Testis (tissue), 2 donors: ENCODE results near the gene TTLL9.

ENCODE experiments used
- CTCF ChIP-seq, 3 experiments: fragments of 450-650 bp in 2 of 3; fragments of 200-600 bp in 1 of 3; sonication (generic) in 1 of 3; IDR thresholded peaks; one replicate each; pipeline ENCODE4 v1.5.1; 2016 to 2019; ENCODE audit warnings: antibody characterized with exemption in 3 of 3, mild to moderate bottlenecking in 2 of 3, moderate library complexity in 1 of 3
- POLR2A ChIP-seq: fragments of 450-650 bp; IDR thresholded peaks from one replicate; pipeline ENCODE4 v1.6.1; 2017; ENCODE audit warnings: antibody characterized with exemption, mild to moderate bottlenecking, moderate library complexity

GRCh38 chr20:31937820-31938219, 67.4 kb downstream of the TTLL9 start:
- TF ChIP-seq CTCF (IDR thresholded peaks at IDR 0.05) (no peak), POLR2A (no peak)
